WTC11 (cell line): Measurements from ENCODE around the gene ERICH6. TPM values are rescaled to one million over a fixed set of nuclear protein-coding genes. Genes with fewer than 3 reads are reported as not detected.

ENCODE experiments used
- ATAC-seq: fragments of 200-7000 bp; cut with Tn5 transposase; 2 replicates; pipeline ENCODE4 v1.10.0; 2021; ENCODE audit warnings: mild to moderate bottlenecking, moderate library complexity
- CTCF ChIA-PET: fragments of 300-600 bp; sonication (Branson Sonifier 250); formaldehyde crosslinking; loops from one replicate; lab custom pipeline; 2021; ENCODE audit warnings: antibody characterized with exemption; lab: Charles Lee
- POLR2A ChIA-PET: fragments of 350-600 bp; sonication (Branson Sonifier 250); formaldehyde crosslinking; loops from one replicate; lab custom pipeline; 2021; ENCODE audit warnings: antibody characterized with exemption; lab: Charles Lee
- DNase-seq: peaks from one replicate; pipeline ENCODE4 v3.0.0; 2021; ENCODE audit warnings: low spot score
- H3K27ac Mint-ChIP-seq: 2 replicates; pipeline ENCODE4 v1.8.0; 2021; ENCODE audit warnings: mixed read lengths
- H3K27me3 Mint-ChIP-seq: 2 replicates; pipeline ENCODE4 v1.8.0; 2021; ENCODE audit warnings: low read depth, mild to moderate bottlenecking, moderate library complexity, mixed read lengths
- H3K36me3 Mint-ChIP-seq: 2 replicates; pipeline ENCODE4 v1.8.0; 2021; ENCODE audit warnings: mixed read lengths
- H3K4me1 Mint-ChIP-seq: 2 replicates; pipeline ENCODE4 v1.8.0; 2022; ENCODE audit warnings: mixed read lengths
- H3K4me3 Mint-ChIP-seq: 2 replicates; pipeline ENCODE4 v1.8.0; 2021; ENCODE audit warnings: mild to moderate bottlenecking, moderate library complexity, mixed read lengths
- H3K9me3 Mint-ChIP-seq: 2 replicates; pipeline ENCODE4 v1.8.0; 2021; ENCODE audit warnings: mixed read lengths
- ATF1 ChIP-seq: sonication (generic); formaldehyde crosslinking; IDR thresholded peaks from 2 replicates; pipeline ENCODE4 v1.8.1; 2023; ENCODE audit warnings: mild to moderate bottlenecking, moderate library complexity, missing genetic modification reagents
- CBFB ChIP-seq: sonication (generic); formaldehyde crosslinking; IDR thresholded peaks from 2 replicates; pipeline ENCODE4 v1.8.1; 2022; ENCODE audit warnings: mild to moderate bottlenecking, low read depth, missing genetic modification reagents
- ESRRA ChIP-seq: sonication (generic); formaldehyde crosslinking; IDR thresholded peaks from 2 replicates; pipeline ENCODE4 v1.8.1; 2022; ENCODE audit warnings: mild to moderate bottlenecking, missing genetic modification reagents, borderline replicate concordance
- FOXJ3 ChIP-seq: sonication (generic); formaldehyde crosslinking; IDR thresholded peaks from 2 replicates; pipeline ENCODE4 v1.9.0; 2021; ENCODE audit warnings: missing genetic modification reagents, mild to moderate bottlenecking, borderline replicate concordance
- FOXK1 ChIP-seq: sonication (generic); formaldehyde crosslinking; IDR thresholded peaks from 2 replicates; pipeline ENCODE4 v1.8.0; 2022; ENCODE audit warnings: mild to moderate bottlenecking, moderate library complexity, missing genetic modification reagents
- GTF2I ChIP-seq: fragments of 250-450 bp; sonication (Bioruptor Pico); conservative IDR thresholded peaks from 2 replicates; pipeline ENCODE4 v1.4.0; 2021; ENCODE audit warnings: mild to moderate bottlenecking
- HMGA2 ChIP-seq: fragments of 250-450 bp; sonication (Bioruptor Pico); IDR thresholded peaks from 2 replicates; pipeline ENCODE4 v1.4.0; 2021; ENCODE audit warnings: mild to moderate bottlenecking, moderate library complexity
- JAZF1 ChIP-seq: fragments of 250-450 bp; sonication (Bioruptor Pico); IDR thresholded peaks from 2 replicates; pipeline ENCODE4 v1.9.0; 2021; ENCODE audit warnings: moderate library complexity, mild to moderate bottlenecking, inconsistent platforms
- KAT7 ChIP-seq: sonication (generic); formaldehyde crosslinking; IDR thresholded peaks from 2 replicates; pipeline ENCODE4 v1.8.1; 2023; ENCODE audit warnings: missing genetic modification reagents, mild to moderate bottlenecking, borderline replicate concordance
- NFATC4 ChIP-seq: fragments of 250-450 bp; sonication (Bioruptor Pico); IDR thresholded peaks from 2 replicates; pipeline ENCODE4 v1.9.0; 2021; ENCODE audit warnings: mild to moderate bottlenecking
- PRRX2 ChIP-seq: fragments of 250-450 bp; sonication (Bioruptor Pico); IDR thresholded peaks from 2 replicates; pipeline ENCODE4 v1.8.0; 2021; ENCODE audit warnings: mild to moderate bottlenecking
- RELA ChIP-seq: sonication (generic); formaldehyde crosslinking; IDR thresholded peaks from 2 replicates; pipeline ENCODE4 v1.8.1; 2022; ENCODE audit warnings: missing genetic modification reagents, mild to moderate bottlenecking, borderline replicate concordance
- SMAD3 ChIP-seq: sonication (generic); formaldehyde crosslinking; IDR thresholded peaks from 2 replicates; pipeline ENCODE4 v1.8.0; 2022; ENCODE audit warnings: missing genetic modification reagents, mild to moderate bottlenecking, borderline replicate concordance
- SOX15 ChIP-seq: fragments of 250-450 bp; sonication (Bioruptor Pico); IDR thresholded peaks from 2 replicates; pipeline ENCODE4 v1.9.0; 2021; ENCODE audit warnings: mild to moderate bottlenecking
- SP1 ChIP-seq: sonication (generic); formaldehyde crosslinking; conservative IDR thresholded peaks from 2 replicates; pipeline ENCODE4 v1.8.1; 2022; ENCODE audit warnings: missing genetic modification reagents
- TEAD4 ChIP-seq: sonication (generic); formaldehyde crosslinking; IDR thresholded peaks from 2 replicates; pipeline ENCODE4 v1.8.0; 2022; ENCODE audit warnings: mild to moderate bottlenecking, missing genetic modification reagents
- ZBTB21 ChIP-seq: sonication (generic); formaldehyde crosslinking; IDR thresholded peaks from 2 replicates; pipeline ENCODE4 v1.8.1; 2023; ENCODE audit warnings: mild to moderate bottlenecking, missing genetic modification reagents, borderline replicate concordance
- total RNA-seq: library from RNA; stranded (reverse); gene quantifications from 3 replicates; pipeline ENCODE4 v1.2.3, GENCODE V29; 2021
- TF ChIP-seq, protein P1 (sequence below): sonication (generic); formaldehyde crosslinking; IDR thresholded peaks from 2 replicates; pipeline ENCODE4 v1.8.0; 2022; ENCODE audit warnings: missing genetic modification reagents
- TF ChIP-seq, protein P2 (sequence below): sonication (generic); formaldehyde crosslinking; IDR thresholded peaks from 2 replicates; pipeline ENCODE4 v1.8.0; 2023; ENCODE audit warnings: missing genetic modification reagents
- TF ChIP-seq, protein P3 (sequence below): fragments of 250-450 bp; sonication (Bioruptor Pico); conservative IDR thresholded peaks from 2 replicates; pipeline ENCODE4 v1.9.0; 2021; ENCODE audit warnings: mild to moderate bottlenecking
- TF ChIP-seq, protein P4 (sequence below): sonication (generic); formaldehyde crosslinking; IDR thresholded peaks from 2 replicates; pipeline ENCODE4 v1.8.1; 2023; ENCODE audit warnings: mild to moderate bottlenecking, missing genetic modification reagents, moderate library complexity
- TF ChIP-seq, protein P5 (sequence below): fragments of 250-450 bp; sonication (Bioruptor Pico); IDR thresholded peaks from 2 replicates; pipeline ENCODE4 v2.1.2; 2022; ENCODE audit warnings: mild to moderate bottlenecking, moderate library complexity
- TF ChIP-seq, protein P6 (sequence below): sonication (generic); formaldehyde crosslinking; conservative IDR thresholded peaks from 2 replicates; pipeline ENCODE4 v1.8.1; 2022; ENCODE audit warnings: mild to moderate bottlenecking, missing genetic modification reagents

ERICH6 gene
- total RNA-seq, 1 experiment from 2014 or later, result 0.26 TPM

DNA sequence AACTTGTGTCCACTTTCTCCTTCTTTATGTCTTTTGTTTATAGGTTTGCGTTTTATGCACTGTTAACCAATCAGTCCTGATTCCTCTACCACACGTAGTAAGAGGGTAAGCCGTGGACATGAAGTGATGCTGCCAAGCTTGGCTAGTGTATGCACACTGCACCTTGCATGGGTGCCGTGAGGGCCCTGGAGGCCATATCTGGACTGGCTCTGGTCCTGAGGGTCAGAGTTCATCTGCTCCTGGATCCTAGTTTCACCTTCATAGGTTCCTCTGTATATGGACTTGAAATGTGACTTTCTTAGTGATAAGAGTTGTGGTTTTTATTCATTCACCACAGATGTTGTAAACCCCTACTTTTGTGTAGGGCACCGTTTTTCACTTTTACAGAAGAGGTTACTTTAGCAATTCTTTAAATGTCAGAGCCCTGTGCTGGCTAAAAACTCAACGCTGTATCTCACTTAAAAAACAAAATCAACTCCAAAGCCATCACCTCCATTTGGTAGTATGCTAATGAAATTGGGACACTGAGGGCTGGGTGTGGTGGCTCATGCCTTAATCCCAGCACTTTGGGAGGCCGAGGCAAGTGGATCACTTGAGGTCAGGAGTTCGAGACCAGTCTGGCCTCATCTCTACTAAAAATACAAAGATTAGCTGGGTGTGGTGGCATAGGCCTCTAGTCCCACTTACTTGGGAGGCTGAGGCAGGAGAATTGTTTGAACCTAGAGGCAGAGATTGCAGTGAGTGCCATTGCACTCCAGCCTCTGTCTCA lies 36.3 kb upstream of the ERICH6 start:
- peaks cover 6% of the 10 kb centered on the region; the same call in 1 of the 2 replicates for H3K36me3 Mint-ChIP-seq
- no peaks in the 10 kb centered on the region for H3K27me3 Mint-ChIP-seq
- DNase-seq, result no peak
- H3K9me3 Mint-ChIP-seq, result no peaks in the 10 kb centered on the region
- POLR2A ChIA-PET, result no interaction called here
- no peak overlapping the region for H3K27ac Mint-ChIP-seq
- CTCF ChIA-PET, result no interaction called here
- H3K4me3 Mint-ChIP-seq, result no peak overlapping the region
- TF ChIP-seq, protein P1, sequence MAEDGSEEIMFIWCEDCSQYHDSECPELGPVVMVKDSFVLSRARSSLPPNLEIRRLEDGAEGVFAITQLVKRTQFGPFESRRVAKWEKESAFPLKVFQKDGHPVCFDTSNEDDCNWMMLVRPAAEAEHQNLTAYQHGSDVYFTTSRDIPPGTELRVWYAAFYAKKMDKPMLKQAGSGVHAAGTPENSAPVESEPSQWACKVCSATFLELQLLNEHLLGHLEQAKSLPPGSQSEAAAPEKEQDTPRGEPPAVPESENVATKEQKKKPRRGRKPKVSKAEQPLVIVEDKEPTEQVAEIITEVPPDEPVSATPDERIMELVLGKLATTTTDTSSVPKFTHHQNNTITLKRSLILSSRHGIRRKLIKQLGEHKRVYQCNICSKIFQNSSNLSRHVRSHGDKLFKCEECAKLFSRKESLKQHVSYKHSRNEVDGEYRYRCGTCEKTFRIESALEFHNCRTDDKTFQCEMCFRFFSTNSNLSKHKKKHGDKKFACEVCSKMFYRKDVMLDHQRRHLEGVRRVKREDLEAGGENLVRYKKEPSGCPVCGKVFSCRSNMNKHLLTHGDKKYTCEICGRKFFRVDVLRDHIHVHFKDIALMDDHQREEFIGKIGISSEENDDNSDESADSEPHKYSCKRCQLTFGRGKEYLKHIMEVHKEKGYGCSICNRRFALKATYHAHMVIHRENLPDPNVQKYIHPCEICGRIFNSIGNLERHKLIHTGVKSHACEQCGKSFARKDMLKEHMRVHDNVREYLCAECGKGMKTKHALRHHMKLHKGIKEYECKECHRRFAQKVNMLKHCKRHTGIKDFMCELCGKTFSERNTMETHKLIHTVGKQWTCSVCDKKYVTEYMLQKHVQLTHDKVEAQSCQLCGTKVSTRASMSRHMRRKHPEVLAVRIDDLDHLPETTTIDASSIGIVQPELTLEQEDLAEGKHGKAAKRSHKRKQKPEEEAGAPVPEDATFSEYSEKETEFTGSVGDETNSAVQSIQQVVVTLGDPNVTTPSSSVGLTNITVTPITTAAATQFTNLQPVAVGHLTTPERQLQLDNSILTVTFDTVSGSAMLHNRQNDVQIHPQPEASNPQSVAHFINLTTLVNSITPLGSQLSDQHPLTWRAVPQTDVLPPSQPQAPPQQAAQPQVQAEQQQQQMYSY (CRISPR knock-in tag), result no peak
- TF ChIP-seq, protein P2, sequence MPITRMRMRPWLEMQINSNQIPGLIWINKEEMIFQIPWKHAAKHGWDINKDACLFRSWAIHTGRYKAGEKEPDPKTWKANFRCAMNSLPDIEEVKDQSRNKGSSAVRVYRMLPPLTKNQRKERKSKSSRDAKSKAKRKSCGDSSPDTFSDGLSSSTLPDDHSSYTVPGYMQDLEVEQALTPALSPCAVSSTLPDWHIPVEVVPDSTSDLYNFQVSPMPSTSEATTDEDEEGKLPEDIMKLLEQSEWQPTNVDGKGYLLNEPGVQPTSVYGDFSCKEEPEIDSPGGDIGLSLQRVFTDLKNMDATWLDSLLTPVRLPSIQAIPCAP (CRISPR knock-in tag), result no peak
- TF ChIP-seq, protein P3, sequence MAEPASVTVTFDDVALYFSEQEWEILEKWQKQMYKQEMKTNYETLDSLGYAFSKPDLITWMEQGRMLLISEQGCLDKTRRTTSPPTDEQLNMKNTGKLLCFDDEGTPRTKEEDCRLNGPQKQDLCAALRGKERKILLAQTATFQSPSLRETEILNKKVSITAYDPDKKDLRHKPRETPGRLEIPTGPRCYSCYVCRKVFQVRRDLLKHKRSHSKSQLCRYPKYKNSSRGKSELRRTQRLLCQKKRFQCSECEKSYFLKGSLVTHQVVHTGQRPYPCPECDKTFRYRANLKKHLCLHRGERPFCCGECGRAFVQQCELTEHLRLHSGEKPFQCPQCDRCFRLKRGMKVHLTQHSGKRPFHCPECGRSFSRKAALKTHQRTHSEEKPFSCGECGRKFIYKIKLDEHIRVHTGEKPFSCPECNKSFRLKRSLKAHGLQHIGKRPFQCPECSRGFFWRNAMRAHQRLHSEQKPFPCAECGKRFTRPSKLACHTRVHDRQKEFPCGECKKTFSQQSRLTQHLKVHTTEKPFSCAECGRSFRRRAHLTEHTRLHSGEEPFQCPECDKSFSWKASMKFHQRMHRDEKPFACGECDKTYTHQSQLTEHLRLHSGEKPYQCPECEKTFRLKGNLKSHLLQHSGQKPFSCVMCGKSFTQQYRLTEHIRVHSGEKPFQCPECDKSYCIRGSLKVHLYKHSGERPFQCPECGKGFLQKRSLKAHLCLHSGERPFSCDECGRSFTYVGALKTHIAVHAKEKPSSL (CRISPR knock-in tag), result no peak
- TF ChIP-seq RELA, result no peak
- TF ChIP-seq TEAD4, result no peak
- no peak for TF ChIP-seq FOXK1 (CRISPR knock-in tag)
- TF ChIP-seq JAZF1 (CRISPR knock-in tag), result no peak
- TF ChIP-seq ESRRA, result no peak
- TF ChIP-seq CBFB (CRISPR knock-in tag), result no peak
- TF ChIP-seq, protein P4, sequence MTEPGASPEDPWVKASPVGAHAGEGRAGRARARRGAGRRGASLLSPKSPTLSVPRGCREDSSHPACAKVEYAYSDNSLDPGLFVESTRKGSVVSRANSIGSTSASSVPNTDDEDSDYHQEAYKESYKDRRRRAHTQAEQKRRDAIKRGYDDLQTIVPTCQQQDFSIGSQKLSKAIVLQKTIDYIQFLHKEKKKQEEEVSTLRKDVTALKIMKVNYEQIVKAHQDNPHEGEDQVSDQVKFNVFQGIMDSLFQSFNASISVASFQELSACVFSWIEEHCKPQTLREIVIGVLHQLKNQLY (CRISPR knock-in tag), result no peak
- TF ChIP-seq SOX15 (CRISPR knock-in tag), result no peak
- TF ChIP-seq, protein P5, sequence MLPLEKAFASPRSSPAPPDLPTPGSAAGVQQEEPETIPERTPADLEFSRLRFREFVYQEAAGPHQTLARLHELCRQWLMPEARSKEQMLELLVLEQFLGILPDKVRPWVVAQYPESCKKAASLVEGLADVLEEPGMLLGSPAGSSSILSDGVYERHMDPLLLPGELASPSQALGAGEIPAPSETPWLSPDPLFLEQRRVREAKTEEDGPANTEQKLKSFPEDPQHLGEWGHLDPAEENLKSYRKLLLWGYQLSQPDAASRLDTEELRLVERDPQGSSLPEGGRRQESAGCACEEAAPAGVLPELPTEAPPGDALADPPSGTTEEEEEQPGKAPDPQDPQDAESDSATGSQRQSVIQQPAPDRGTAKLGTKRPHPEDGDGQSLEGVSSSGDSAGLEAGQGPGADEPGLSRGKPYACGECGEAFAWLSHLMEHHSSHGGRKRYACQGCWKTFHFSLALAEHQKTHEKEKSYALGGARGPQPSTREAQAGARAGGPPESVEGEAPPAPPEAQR (CRISPR knock-in tag), result no peak
- TF ChIP-seq GTF2I (CRISPR knock-in tag), result no peak
- no peak for TF ChIP-seq KAT7 (CRISPR knock-in tag)
- TF ChIP-seq, all 79 proteins: peak for 0
- peaks cover 19% of the 10 kb centered on the region for H3K4me1 Mint-ChIP-seq
- no peak for ATAC-seq

DNA sequence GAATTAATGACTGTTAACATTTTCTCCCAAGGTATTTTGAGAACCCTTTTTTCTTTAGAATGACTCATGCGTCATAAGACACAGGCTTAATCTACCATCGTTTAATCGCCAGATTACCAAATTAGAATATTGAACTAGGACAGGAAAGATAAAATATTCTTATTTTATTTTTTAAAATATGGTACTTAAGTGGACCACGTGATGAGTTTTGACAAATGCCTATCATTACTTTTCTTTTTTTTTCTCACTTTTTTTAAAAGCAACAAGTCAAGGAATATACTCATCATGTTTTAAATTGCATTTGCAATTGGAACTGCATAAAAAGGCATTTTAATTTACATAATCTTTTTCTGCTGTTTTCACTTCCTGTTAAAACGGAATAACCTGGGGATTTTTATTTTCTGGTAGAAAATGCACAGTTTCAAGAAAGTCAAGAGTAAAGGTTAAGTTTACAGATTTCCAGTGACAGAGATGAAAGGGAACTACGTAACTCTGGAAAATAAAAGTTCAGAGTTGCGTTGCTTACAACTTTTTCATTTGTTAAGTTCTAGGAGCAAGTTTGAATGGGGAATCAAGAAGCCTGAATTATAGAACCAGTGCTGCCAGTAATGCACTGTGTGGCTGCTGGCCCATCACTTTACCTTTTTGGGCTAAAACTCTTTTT lies 35.6 kb upstream of the ERICH6 start:
- CTCF ChIA-PET, result no interaction called here
- TF ChIP-seq ATF1 (CRISPR knock-in tag) (no peak), FOXJ3 (CRISPR knock-in tag) (no peak), PRRX2 (CRISPR knock-in tag) (no peak), NFATC4 (CRISPR knock-in tag) (no peak), ZBTB21 (CRISPR knock-in tag) (no peak), SP1 (CRISPR knock-in tag) (no peak), SMAD3 (CRISPR knock-in tag) (no peak), JAZF1 (CRISPR knock-in tag) (no peak), HMGA2 (CRISPR knock-in tag) (no peak), ESRRA (no peak)
- TF ChIP-seq, protein P5 (CRISPR knock-in tag), result no peak
- TF ChIP-seq, protein P6, sequence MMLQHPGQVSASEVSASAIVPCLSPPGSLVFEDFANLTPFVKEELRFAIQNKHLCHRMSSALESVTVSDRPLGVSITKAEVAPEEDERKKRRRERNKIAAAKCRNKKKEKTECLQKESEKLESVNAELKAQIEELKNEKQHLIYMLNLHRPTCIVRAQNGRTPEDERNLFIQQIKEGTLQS, result no peak

More for the DNA sequence above, 35.6 kb upstream of the ERICH6 start:
- no peak overlapping the region for H3K27ac Mint-ChIP-seq
- POLR2A ChIA-PET, result no interaction called here
- no peaks in the 10 kb centered on the region for H3K27me3 Mint-ChIP-seq
- ATAC-seq (no peak), DNase-seq (no peak)
- H3K4me1 Mint-ChIP-seq, result peaks cover 19% of the 10 kb centered on the region
- no peaks in the 10 kb centered on the region for H3K9me3 Mint-ChIP-seq
- H3K36me3 Mint-ChIP-seq, result peaks cover 6% of the 10 kb centered on the region; the same call in 1 of the 2 replicates
- no peak overlapping the region for H3K4me3 Mint-ChIP-seq
